ENCODE measurements around the gene SPATA21. TPM values are rescaled to one million over a fixed set of nuclear protein-coding genes. Genes with fewer than 3 reads are reported as not detected.

The SPATA21 gene
- total and polyA plus RNA-seq, 10 of the 15 experiments (the other 5 are each of a cell fraction or from before 2014, with no cell fraction given): 0.05 to 1.1 (median 0.24) TPM; not detected in 1

DNA sequence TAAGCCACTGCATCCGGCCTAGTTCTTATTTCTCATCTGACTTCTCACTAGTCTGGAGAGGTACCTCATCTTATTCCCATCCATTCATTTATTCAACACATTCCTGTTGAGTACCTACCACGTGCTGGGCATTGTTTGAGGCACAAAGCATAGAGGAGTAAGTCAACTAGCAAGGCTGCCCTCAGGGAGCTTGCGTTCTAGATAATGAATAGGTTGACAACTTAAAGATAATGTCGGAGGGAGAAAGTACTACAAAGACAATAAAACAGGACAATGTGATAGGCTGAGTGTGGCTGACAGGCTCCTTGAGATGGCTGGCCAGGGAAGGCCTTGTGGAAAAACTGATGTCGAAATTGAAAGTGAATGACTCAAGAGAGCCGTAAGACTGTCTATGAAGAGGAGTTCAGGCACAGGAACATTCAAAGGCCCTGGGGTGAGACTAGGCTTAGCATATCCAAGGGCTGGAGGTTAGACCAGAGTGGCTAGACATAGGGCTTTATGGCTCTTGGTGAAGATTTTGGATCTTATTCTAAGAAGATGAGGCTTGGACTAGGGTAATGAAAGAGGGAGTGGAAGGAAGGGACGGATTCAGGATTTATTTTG, 18.3 kb downstream of the SPATA21 start:
- DNase-seq (ENCODE audit: low read depth, low spot score) (no peak), FAIRE-seq (no peak), ATAC-seq (no peak)
- H3K9me3 ChIP-seq (replicated peaks; ENCODE audit: control insufficient read depth, insufficient read depth, low read length): no peaks in the 10 kb centered on the region
- H3K4me1 ChIP-seq (ENCODE audit: control insufficient read depth, insufficient read depth, low read length): peaks cover 18% of the 10 kb centered on the region
- intact Hi-C loops (cut with micrococcal nuclease; ENCODE audit: unreplicated experiment): no loop called here
- no peak overlapping the region for H3K4me2 ChIP-seq (ENCODE audit: control insufficient read depth, insufficient read depth)
- ChIA-PET SMC1A (ENCODE audit: uncharacterized antibody, unreplicated experiment) (no interaction called here), RAD21 (ENCODE audit: unreplicated experiment) (interaction anchor here (2.2 kb wide), 1 partner anchor 31 kb away, joined by 10 read pairs; no protein-coding TSS in a partner anchor), CTCF (no interaction called here), POLR2A (interaction anchor here (0.7 to 1.0 kb wide), 2 partner anchors 23 to 43 kb away, joined by 3 read pairs; no protein-coding TSS in a partner anchor)
- H3K4me3 ChIP-seq: no peak overlapping the region
- H3K27me3 ChIP-seq (replicated peaks in 1 of 2; ENCODE audit: control insufficient read depth in 2 of 2, insufficient read depth in 2 of 2, low read length in 1 of 2): no peaks in the 10 kb centered on the region
- no peaks in the 10 kb centered on the region for H3K79me2 ChIP-seq (ENCODE audit: control insufficient read depth, insufficient read depth, low read length)
- BruUV-seq (replicated peaks): no TSS peak
- H3K27ac ChIP-seq (ENCODE audit: control insufficient read depth, insufficient read depth): no peak overlapping the region
- no peak overlapping the region for H3K9ac ChIP-seq (ENCODE audit: control insufficient read depth, insufficient read depth, low read length)
- WGBS (ENCODE audit: insufficient coverage, insufficient replicate concordance, low lambda C conversion rate, missing lambda C conversion rate): 75% methylated on average over 7 of the region's 7 CpGs
- H4K20me1 ChIP-seq (ENCODE audit: control insufficient read depth, insufficient read depth): no peaks in the 10 kb centered on the region
- no peak overlapping the region for H2AFZ ChIP-seq (ENCODE audit: control insufficient read depth, low read depth, low read length)
- no peaks in the 10 kb centered on the region for H3K36me3 ChIP-seq (ENCODE audit: control insufficient read depth in 2 of 2, insufficient read depth in 2 of 2, low read length in 1 of 2)
- in situ Hi-C loops (cut with MboI): no loop called here
- TF ChIP-seq RFX5 (IDR thresholded peaks at IDR 0.05; ENCODE audit: low read depth, low read length) (no peak), ZNF207 (IDR thresholded peaks at IDR 0.05; ENCODE audit: borderline replicate concordance) (no peak)

DNA sequence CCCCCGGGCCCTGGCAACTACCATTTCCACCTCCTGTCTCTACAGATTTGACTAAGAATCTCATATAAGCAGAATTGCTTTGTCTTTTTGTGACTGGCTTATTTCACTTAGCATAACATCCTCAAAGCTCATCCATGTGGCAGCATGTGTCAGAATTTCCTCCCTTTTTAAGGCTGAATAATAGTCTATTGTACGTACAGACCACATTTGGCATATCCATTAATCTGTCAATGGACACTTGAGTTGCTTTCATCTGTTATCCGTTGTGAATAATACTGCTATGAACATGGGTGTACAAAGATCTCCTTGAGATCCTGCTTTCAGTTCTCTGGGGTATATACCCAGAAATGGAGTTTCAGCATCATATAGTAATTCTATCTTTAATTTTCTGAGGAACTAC, 24.0 kb downstream of the SPATA21 start:
- Histone ChIP-seq H2AFZ (ENCODE audit: control insufficient read depth, low read depth, low read length) (no peak overlapping the region), H3K4me1 (ENCODE audit: control insufficient read depth, insufficient read depth, low read length) (no peaks in the 10 kb centered on the region), H3K27ac (ENCODE audit: control insufficient read depth, insufficient read depth) (no peak overlapping the region), H4K20me1 (ENCODE audit: control insufficient read depth, insufficient read depth) (no peaks in the 10 kb centered on the region), H3K4me2 (ENCODE audit: control insufficient read depth, insufficient read depth) (no peak overlapping the region), H3K27me3 (replicated peaks in 1 of 2; ENCODE audit: control insufficient read depth in 2 of 2, insufficient read depth in 2 of 2, low read length in 1 of 2) (peaks cover 0 to 2% of the 10 kb centered on the region in 2 experiments; a peak in 1 of 4 replicates), H3K4me3 (no peak overlapping the region), H3K36me3 (ENCODE audit: control insufficient read depth in 2 of 2, insufficient read depth in 2 of 2, low read length in 1 of 2) (no peaks in the 10 kb centered on the region), H3K79me2 (ENCODE audit: control insufficient read depth, insufficient read depth, low read length) (no peaks in the 10 kb centered on the region), H3K9ac (ENCODE audit: control insufficient read depth, insufficient read depth, low read length) (no peak overlapping the region), H3K9me3 (replicated peaks; ENCODE audit: control insufficient read depth, insufficient read depth, low read length) (no peaks in the 10 kb centered on the region)
- no TSS peak for BruUV-seq (replicated peaks)
- FAIRE-seq: no peak
- intact Hi-C loops (cut with micrococcal nuclease; ENCODE audit: unreplicated experiment) (no loop called here), in situ Hi-C loops (cut with MboI) (no loop called here)
- CTCF ChIA-PET: no interaction called here
- ATAC-seq: no peak
- RAD21 ChIA-PET (ENCODE audit: unreplicated experiment): no interaction called here
- TF ChIP-seq ZBED1 (IDR thresholded peaks at IDR 0.05; ENCODE audit: borderline replicate concordance): no peak
- no peak for TF ChIP-seq FOXK2 (IDR thresholded peaks at IDR 0.05)
- TF ChIP-seq TBL1XR1 (IDR thresholded peaks at IDR 0.05; ENCODE audit: low read depth, low read length): no peak
- TF ChIP-seq BRCA1 (IDR thresholded peaks at IDR 0.05; ENCODE audit: low read depth, low read length): no peak
- POLR2A ChIA-PET: no interaction called here
- DNase-seq (ENCODE audit: low read depth, low spot score): no peak
- SMC1A ChIA-PET (ENCODE audit: uncharacterized antibody, unreplicated experiment): interaction anchor here (0.6 to 1.7 kb wide), 2 partner anchors 12 to 91 kb away, joined by 3 to 6 read pairs; no protein-coding TSS in a partner anchor
- WGBS (ENCODE audit: insufficient coverage, insufficient replicate concordance, low lambda C conversion rate, missing lambda C conversion rate): 60% methylated on average over 3 of the region's 3 CpGs

Data from GM12878 (cell line).